Nephron (organoid): ENCODE data around the gene SUMO3.

ENCODE experiments used
- H3K27ac Mint-ChIP-seq, 3 experiments: 2 replicates each; pipeline ENCODE4 v1.8.0; 2020; ENCODE audit warnings: mixed read lengths in 3 of 3, mild to moderate bottlenecking in 2 of 3, moderate library complexity in 1 of 3
- H3K27me3 Mint-ChIP-seq: 2 replicates; pipeline ENCODE4 v1.8.0; 2021; ENCODE audit warnings: low read depth, mild to moderate bottlenecking, moderate library complexity, mixed read lengths
- H3K36me3 Mint-ChIP-seq: 2 replicates; pipeline ENCODE4 v1.8.0; 2020; ENCODE audit warnings: low read depth, mixed read lengths
- H3K4me1 Mint-ChIP-seq: 2 replicates; pipeline ENCODE4 v1.8.0; 2020; ENCODE audit warnings: mixed read lengths
- H3K4me3 Mint-ChIP-seq, 3 experiments: 2 replicates each; pipeline ENCODE4 v1.8.0; 2020; ENCODE audit warnings: mild to moderate bottlenecking in 3 of 3, mixed read lengths in 3 of 3, moderate library complexity in 2 of 3
- H3K9me3 Mint-ChIP-seq: 2 replicates; pipeline ENCODE4 v1.8.0; 2020; ENCODE audit warnings: mixed read lengths
- CTCF ChIP-seq, 3 experiments: fragments of 200-600 bp; sonication (generic); IDR thresholded peaks; one replicate each; pipeline ENCODE4 v1.5.0; 2021; ENCODE audit warnings: antibody characterized with exemption in 3 of 3; ENCODE audit not compliant: unreplicated experiment in 3 of 3

Gene SUMO3

GRCh38 chr21:44795342-44795741 is 22.5 kb downstream of the SUMO3 start:
- Mint-ChIP-seq H3K4me1 (peaks cover 32% of the 10 kb centered on the region), H3K27ac (peak overlapping the region in 1 of 3 experiments; percentile 25), H3K9me3 (no peaks in the 10 kb centered on the region), H3K4me3 (no peak overlapping the region), H3K36me3 (peaks cover 38% of the 10 kb centered on the region), H3K27me3 (no peaks in the 10 kb centered on the region)
- TF ChIP-seq CTCF (IDR thresholded peaks at IDR 0.05; ENCODE audit: unreplicated experiment in 3 of 3), result no peak

GRCh38 chr21:44793592-44794374 is 24.1 kb downstream of the SUMO3 start:
- no peaks in the 10 kb centered on the region for H3K27me3 Mint-ChIP-seq
- peaks cover 33% of the 10 kb centered on the region for H3K36me3 Mint-ChIP-seq
- H3K4me1 Mint-ChIP-seq, result peaks cover 26% of the 10 kb centered on the region
- H3K27ac Mint-ChIP-seq, result peak overlapping the region in 2 of 3 experiments; percentile 9 to 19
- TF ChIP-seq CTCF (IDR thresholded peaks at IDR 0.05; ENCODE audit: unreplicated experiment in 3 of 3), result peak in 1 of 3 experiments; percentile 10
- no peak overlapping the region for H3K4me3 Mint-ChIP-seq
- no peaks in the 10 kb centered on the region for H3K9me3 Mint-ChIP-seq

- H3K9me3 Mint-ChIP-seq, result no peaks in the 10 kb centered on the region
- H3K27me3 Mint-ChIP-seq, result no peaks in the 10 kb centered on the region
- peak overlapping the region in 2 of 3 experiments; percentile 9 to 19 for H3K27ac Mint-ChIP-seq
- peaks cover 27% of the 10 kb centered on the region for H3K36me3 Mint-ChIP-seq
- TF ChIP-seq CTCF (IDR thresholded peaks at IDR 0.05; ENCODE audit: unreplicated experiment in 3 of 3), result peak; percentile 77 to 87 (median 87)
- peaks cover 22% of the 10 kb centered on the region for H3K4me1 Mint-ChIP-seq
- no peak overlapping the region for H3K4me3 Mint-ChIP-seq
Observed at GRCh38 chr21:44792702-44793591, 24.9 kb downstream of the SUMO3 start.

- no peak for TF ChIP-seq CTCF (IDR thresholded peaks at IDR 0.05; ENCODE audit: unreplicated experiment in 3 of 3)
Observed at GRCh38 chr21:44791993-44792392, 25.9 kb downstream of the SUMO3 start.

GRCh38 chr21:44791246-44791645 is 26.6 kb downstream of the SUMO3 start:
- H3K36me3 Mint-ChIP-seq, result peaks cover 24% of the 10 kb centered on the region
- no peaks in the 10 kb centered on the region for H3K9me3 Mint-ChIP-seq
- H3K27me3 Mint-ChIP-seq, result no peaks in the 10 kb centered on the region
- no peak overlapping the region for H3K4me3 Mint-ChIP-seq
- H3K4me1 Mint-ChIP-seq, result peaks cover 26% of the 10 kb centered on the region
- no peak for TF ChIP-seq CTCF (IDR thresholded peaks at IDR 0.05; ENCODE audit: unreplicated experiment in 3 of 3)
- H3K27ac Mint-ChIP-seq, result peak overlapping the region in 2 of 3 experiments; percentile 26 to 29

More at GRCh38 chr21:44791993-44792392, 25.9 kb downstream of the SUMO3 start:
- peaks cover 26% of the 10 kb centered on the region for H3K36me3 Mint-ChIP-seq
- peak overlapping the region in 1 of 3 experiments; percentile 55 for H3K27ac Mint-ChIP-seq
- peaks cover 22% of the 10 kb centered on the region for H3K4me1 Mint-ChIP-seq
- no peak overlapping the region for H3K4me3 Mint-ChIP-seq
- H3K9me3 Mint-ChIP-seq, result no peaks in the 10 kb centered on the region
- no peaks in the 10 kb centered on the region for H3K27me3 Mint-ChIP-seq
